ENCODE measurements around the gene KLC3. TPM values are rescaled to one million over a fixed set of nuclear protein-coding genes. Genes with fewer than 3 reads are reported as not detected.

The KLC3 gene
- total and polyA plus RNA-seq, 2 of the 8 experiments (the other 6 are each of a cell fraction or from before 2014, with no cell fraction given) = 1.3 to 2.8 TPM

- H3K36me3 ChIP-seq (ENCODE audit: control insufficient read depth in 2 of 4, insufficient read depth in 4 of 4, low read length in 3 of 4) = no peaks in the 10 kb centered on the region; a peak in 1 of 8 replicates
- ChIA-PET CTCF (ENCODE audit: partially characterized antibody) (interaction anchor here (0.6 to 1.0 kb wide), 2 partner anchors 9 to 1332 kb away, joined by 3 read pairs; no protein-coding TSS in a partner anchor), POLR2A (ENCODE audit: partially characterized antibody) (interaction anchor here (0.6 to 1.4 kb wide), 3 partner anchors 19 to 61 kb away, joined by 3 to 4 read pairs (median 3); no protein-coding TSS in a partner anchor)
- no peak overlapping the region for H3K23ac ChIP-seq (ENCODE audit: insufficient read length)
- H3K9ac ChIP-seq (replicated peaks in 1 of 4; ENCODE audit: extremely low read depth in 1 of 4, low read depth in 3 of 4, low read length in 3 of 4) = no peak overlapping the region
- WGBS, 2 experiments (ENCODE audit: extremely low coverage in 1 of 2, insufficient coverage in 1 of 2, insufficient read length in 1 of 2, insufficient replicate concordance in 2 of 2, low coverage in 1 of 2, low lambda C conversion rate in 2 of 2, missing lambda C conversion rate in 1 of 2) = 52% methylated on average over 5 of the region's 5 CpGs; no CpG with 5 or more reads in 1 of the 2 experiments
- H2AK5ac ChIP-seq (ENCODE audit: low read depth, low read length) = 0 out of 2 replicates have a peak overlapping the region, but pooled peaks have one; percentile 86
- H3K9me3 ChIP-seq (ENCODE audit: insufficient read depth in 2 of 2, low read depth in 1 of 2, low read length in 1 of 2) = no peaks in the 10 kb centered on the region
- H3K79me2 ChIP-seq (ENCODE audit: control insufficient read depth in 1 of 2, insufficient read depth in 2 of 2, low read length in 2 of 2) = no peaks in the 10 kb centered on the region
- no peak overlapping the region for H2BK5ac ChIP-seq (ENCODE audit: low read depth, low read length)
- H3K14ac ChIP-seq (ENCODE audit: insufficient read length) = no peak overlapping the region
- H4K91ac ChIP-seq (replicated peaks; ENCODE audit: insufficient read length, low read length) = no peak overlapping the region
- no peaks in the 10 kb centered on the region for H3K79me1 ChIP-seq (ENCODE audit: low read depth, low read length)
- H3K4me3 ChIP-seq (ENCODE audit: extremely low read depth in 1 of 4, insufficient read depth in 2 of 4, low read depth in 3 of 4, low read length in 4 of 4) = no peak overlapping the region
- H2BK120ac ChIP-seq (replicated peaks; ENCODE audit: low read depth, low read length) = no peak overlapping the region
- no peak overlapping the region for H3K18ac ChIP-seq (ENCODE audit: extremely low read depth, low read length)
- H4K8ac ChIP-seq (ENCODE audit: extremely low read depth, insufficient read depth, low read length) = no peak overlapping the region
- H2AFZ ChIP-seq (ENCODE audit: low read length) = no peak overlapping the region
- H3K4ac ChIP-seq (replicated peaks; ENCODE audit: insufficient read length, low read depth, low read length) = no peak overlapping the region
- TF ChIP-seq RNF2 (IDR thresholded peaks at IDR 0.05; ENCODE audit: borderline replicate concordance, low read depth, low read length, missing control alignments, poor library complexity, severe bottlenecking) = no peak
- TF ChIP-seq SP2 (IDR thresholded peaks at IDR 0.05; ENCODE audit: low read length) = peak; percentile 16; the same call in 1 of the 2 replicates
- 0 out of 2 replicates have a peak, but pooled peaks have one; percentile 46 for TF ChIP-seq SP1 (IDR thresholded peaks at IDR 0.05; ENCODE audit: low read depth, low read length)
- peaks cover 0 to 13% (median 10%) of the 10 kb centered on the region in 4 experiments; a peak in 3 of 7 replicates for H3K27me3 ChIP-seq (replicated peaks in 1 of 4; ENCODE audit: control insufficient read depth in 3 of 4, extremely low read depth in 1 of 4, insufficient read depth in 3 of 4, low read length in 3 of 4)
- H4K5ac ChIP-seq (ENCODE audit: insufficient read length, low read depth, low read length) = no peak overlapping the region
- 0 out of 2 replicates have a peak overlapping the region, but pooled peaks have one; percentile 43 for H2BK20ac ChIP-seq (ENCODE audit: low read length)
- no peak overlapping the region for H3K27ac ChIP-seq (ENCODE audit: low read depth, low read length)
- DNase-seq (ENCODE audit: low read depth in 1 of 2, low spot score in 2 of 2) = no peak
- H2BK12ac ChIP-seq (ENCODE audit: low read depth, low read length) = no peak overlapping the region
- no peaks in the 10 kb centered on the region for H4K20me1 ChIP-seq (replicated peaks in 1 of 2; ENCODE audit: control insufficient read depth in 1 of 2, insufficient read depth in 2 of 2, low read length in 2 of 2)
- FAIRE-seq = no peak
- H3K4me1 ChIP-seq (replicated peaks in 1 of 4; ENCODE audit: control insufficient read depth in 3 of 4, insufficient read depth in 4 of 4, low read length in 3 of 4) = no peaks in the 10 kb centered on the region; a peak in 2 of 7 replicates
- H2BK15ac ChIP-seq (ENCODE audit: low read length) = no peak overlapping the region
- H3K4me2 ChIP-seq (ENCODE audit: insufficient read depth in 1 of 2, low read depth in 2 of 2, low read length in 2 of 2) = no peak overlapping the region
- no peaks in the 10 kb centered on the region for H3K23me2 ChIP-seq (ENCODE audit: low read depth, low read length)
- H3K56ac ChIP-seq (replicated peaks; ENCODE audit: insufficient read length, low read depth, low read length) = no peak overlapping the region
Observed at GRCh38 chr19:45305421-45305820, 35.1 kb upstream of the KLC3 start.

Measured in H1 (cell line).